Ureter (tissue), 1 donor: ENCODE measurements around the gene LPCAT2. TPM values are rescaled to one million over a fixed set of nuclear protein-coding genes. Genes with fewer than 3 reads are reported as not detected.

Source experiments
- DNase-seq: peaks from one replicate; pipeline ENCODE4 v3.0.0-alpha.2; 2020; ENCODE audit warnings: low spot score
- total RNA-seq: library from RNA; stranded (reverse); gene quantifications from one replicate; pipeline ENCODE4 v1.2.4, GENCODE V29; 2023
- donor health status: DM: yes; HTN: yes; CAD: no.

Gene LPCAT2
- total RNA-seq, 1 donor from 2014 or later, result 23.6 TPM

GRCh38 chr16:55555436-55555835 is 46.6 kb downstream of the LPCAT2 start:
- no peak for DNase-seq

GRCh38 chr16:55557186-55557585 is 48.3 kb downstream of the LPCAT2 start:
- no peak for DNase-seq

- no peak for DNase-seq
These were observed 50.4 kb downstream of the LPCAT2 start for GRCh38 chr16:55559233-55559632.

GRCh38 chr16:55559933-55560516 is 51.2 kb downstream of the LPCAT2 start:
- DNase-seq, result no peak

- no peak for DNase-seq
These were observed 52.5 kb downstream of the LPCAT2 start for GRCh38 chr16:55561319-55561848.

- no peak for DNase-seq
These were observed 54.1 kb downstream of the LPCAT2 start for GRCh38 chr16:55562936-55563335.

- DNase-seq, result no peak
These were observed 54.9 kb downstream of the LPCAT2 start for GRCh38 chr16:55563797-55564196.

GRCh38 chr16:55565086-55565485 is 56.2 kb downstream of the LPCAT2 start:
- DNase-seq, result no peak

GRCh38 chr16:55566432-55567175 is 57.7 kb downstream of the LPCAT2 start, which contains the start of gene CAPNS2:
Gene CAPNS2 (plus strand): TSS chr16:55566684. CDS start chr16:55566757, 73 bp downstream.
- peak; percentile 44 for DNase-seq

- DNase-seq, result peak; percentile 44
These were observed 58.5 kb downstream of the LPCAT2 start for GRCh38 chr16:55567382-55567781.

- DNase-seq, result peak; percentile 44
These were observed 59.3 kb downstream of the LPCAT2 start for GRCh38 chr16:55568207-55568606.

GRCh38 chr16:55569025-55569424 is 60.2 kb downstream of the LPCAT2 start:
- no peak for DNase-seq

GRCh38 chr16:55570159-55570558 is 61.3 kb downstream of the LPCAT2 start:
- no peak for DNase-seq

GRCh38 chr16:55571191-55571897 is 62.5 kb downstream of the LPCAT2 start:
- no peak for DNase-seq

- DNase-seq, result no peak
These were observed 63.6 kb downstream of the LPCAT2 start for GRCh38 chr16:55572439-55572838.

GRCh38 chr16:55574811-55575210 is 65.9 kb downstream of the LPCAT2 start:
- no peak for DNase-seq

GRCh38 chr16:55575496-55575895 is 66.6 kb downstream of the LPCAT2 start:
- no peak for DNase-seq

GRCh38 chr16:55576384-55576783 is 67.5 kb downstream of the LPCAT2 start:
- DNase-seq, result no peak

GRCh38 chr16:55577887-55578286 is 69.0 kb downstream of the LPCAT2 start:
- no peak for DNase-seq

- no peak for DNase-seq
These were observed 76.8 kb downstream of the LPCAT2 start for GRCh38 chr16:55585631-55586030.

- no peak for DNase-seq
These were observed 79.9 kb downstream of the LPCAT2 start for GRCh38 chr16:55588799-55589198.

- DNase-seq, result no peak
These were observed 83.4 kb downstream of the LPCAT2 start for GRCh38 chr16:55592306-55592705.

- no peak for DNase-seq
These were observed 89.1 kb downstream of the LPCAT2 start for GRCh38 chr16:55597928-55598327.
